ENCODE measurements around the gene FXYD4.
"Not testable (repeated sequence)": the region's sequence is repeated elsewhere in the genome, so short reads cannot be mapped to it uniquely, and the experiment has no call there.

The FXYD4 gene

GRCh38 chr10:43371418-43371817 lies at the start of gene FXYD4:
FXYD4 (plus strand) TSS chr10:43371636; CDS start chr10:43373747, 2,111 bp downstream.
- no peak for FAIRE-seq

- no peak for FAIRE-seq
These were observed 49.1 kb upstream of the FXYD4 start for GRCh38 chr10:43322331-43322730.

- FAIRE-seq: no peak
These were observed 48.7 kb upstream of the FXYD4 start for GRCh38 chr10:43322769-43323168.

DNA sequence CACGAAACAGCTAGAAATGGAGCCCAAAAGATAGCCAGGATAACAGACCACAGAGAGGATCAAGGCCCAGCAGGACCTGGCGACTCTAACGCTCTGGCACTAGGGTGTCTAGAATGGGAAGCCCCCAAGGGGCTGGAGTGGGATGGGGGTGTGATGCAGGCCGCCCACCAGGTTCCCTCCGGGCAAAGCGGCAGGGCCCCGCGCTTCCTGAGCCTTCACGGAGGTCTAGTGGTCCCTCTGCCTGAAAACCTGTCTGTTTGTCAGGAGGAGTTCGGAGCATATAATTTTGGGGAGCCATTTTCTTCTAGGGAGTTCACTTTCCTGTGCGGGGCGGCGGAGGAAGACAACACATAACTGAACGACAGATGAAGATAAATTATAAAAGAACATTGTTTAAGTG lies 48.2 kb upstream of the FXYD4 start:
- no peak for FAIRE-seq

GRCh38 chr10:43324876-43325275 lies 46.6 kb upstream of the FXYD4 start:
- no peak for FAIRE-seq

GRCh38 chr10:43327171-43327570 lies 44.3 kb upstream of the FXYD4 start:
- FAIRE-seq: no peak

- FAIRE-seq: no peak
These were observed 43.5 kb upstream of the FXYD4 start for GRCh38 chr10:43327986-43328385.

- FAIRE-seq: not testable (repeated sequence)
These were observed 42.6 kb upstream of the FXYD4 start for GRCh38 chr10:43328810-43329209.

DNA sequence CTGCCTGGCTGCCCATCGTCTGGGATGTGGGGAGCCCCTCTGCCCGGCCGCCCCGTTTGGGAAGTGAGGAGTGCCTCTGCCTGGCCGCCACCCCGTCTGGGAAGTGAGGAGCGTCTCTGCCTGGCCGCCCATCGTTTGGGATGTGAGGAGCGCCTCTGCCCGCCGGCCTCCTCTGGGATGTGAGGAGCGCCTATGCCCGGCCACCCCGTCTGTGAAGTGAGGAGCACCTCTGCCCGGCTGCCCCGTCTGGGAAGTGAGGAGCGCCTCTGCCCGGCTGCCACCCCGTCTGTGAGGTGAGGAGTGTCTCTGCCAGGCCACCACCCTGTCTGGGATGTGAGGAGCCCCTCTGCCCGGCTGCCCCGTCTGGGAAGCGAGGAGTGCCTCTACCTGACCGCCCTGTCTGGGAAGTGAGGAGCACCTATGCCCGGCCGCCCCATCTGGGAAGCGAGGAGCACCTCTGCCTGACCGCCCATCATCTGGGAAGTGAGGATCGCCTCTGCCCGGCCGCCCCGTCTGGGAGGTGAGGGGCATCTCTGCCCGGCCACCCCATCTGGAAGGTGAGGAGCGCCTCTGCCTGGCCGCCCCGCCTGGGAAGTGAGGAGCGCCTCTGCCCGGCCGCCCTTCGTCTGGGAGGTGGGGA lies 42.1 kb upstream of the FXYD4 start:
- not testable (repeated sequence) for FAIRE-seq

DNA sequence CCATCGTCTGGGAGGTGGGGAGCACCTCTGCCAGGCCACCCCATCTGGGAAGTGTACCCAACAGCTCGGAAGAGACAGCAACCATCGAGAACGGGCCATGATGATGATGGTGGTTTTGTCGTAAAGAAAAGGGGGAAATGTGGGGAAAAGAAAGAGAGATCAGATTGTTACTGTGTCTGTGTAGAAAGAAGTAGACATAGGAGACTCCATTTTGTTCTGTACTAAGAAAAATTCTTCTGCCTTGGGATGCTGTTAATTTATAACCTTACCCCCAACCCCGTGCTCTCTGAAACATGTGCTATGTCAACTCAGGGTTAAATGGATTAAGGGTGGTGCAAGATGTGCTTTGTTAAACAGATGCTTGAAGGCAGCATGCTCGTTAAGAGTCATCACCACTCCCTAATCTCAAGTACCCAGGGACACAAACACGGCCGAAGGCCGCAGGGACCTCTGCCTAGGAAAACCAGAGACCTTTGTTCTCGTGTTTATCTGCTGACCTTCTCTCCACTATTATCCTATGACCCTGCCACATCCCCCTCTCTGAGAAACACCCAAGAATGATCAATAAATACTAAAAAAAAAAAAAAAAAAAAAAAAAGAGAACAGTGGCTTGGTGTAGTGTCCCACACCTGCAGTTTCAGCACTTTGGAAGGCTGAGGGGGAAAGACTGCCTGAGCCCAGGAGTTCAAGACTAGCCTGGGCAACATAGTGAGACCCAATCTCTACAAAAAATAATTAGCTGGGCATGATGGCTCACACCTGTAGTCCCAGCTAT lies 41.2 kb upstream of the FXYD4 start:
- not testable (repeated sequence) for FAIRE-seq

GRCh38 chr10:43330824-43331127 lies 40.7 kb upstream of the FXYD4 start:
- FAIRE-seq: not testable (repeated sequence)

DNA sequence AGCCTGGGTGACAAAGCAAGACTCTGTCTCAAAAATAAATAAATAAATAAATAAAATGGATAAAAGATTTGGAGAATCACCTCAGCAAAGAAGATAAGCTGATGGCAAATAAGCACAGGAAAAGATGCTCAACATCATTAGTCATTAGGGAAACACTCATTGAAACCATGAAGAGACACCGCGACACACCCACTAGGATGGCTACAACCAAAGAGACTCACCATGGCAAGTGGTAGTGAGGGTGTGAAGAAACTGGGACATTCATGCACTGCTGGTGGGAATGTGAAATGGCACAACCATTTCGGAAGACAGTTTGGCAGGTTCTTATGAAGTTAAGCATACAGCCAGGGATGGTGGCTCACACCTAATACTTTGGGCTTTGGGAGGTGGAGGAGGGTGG lies 37.8 kb upstream of the FXYD4 start:
- no peak for FAIRE-seq

DNA sequence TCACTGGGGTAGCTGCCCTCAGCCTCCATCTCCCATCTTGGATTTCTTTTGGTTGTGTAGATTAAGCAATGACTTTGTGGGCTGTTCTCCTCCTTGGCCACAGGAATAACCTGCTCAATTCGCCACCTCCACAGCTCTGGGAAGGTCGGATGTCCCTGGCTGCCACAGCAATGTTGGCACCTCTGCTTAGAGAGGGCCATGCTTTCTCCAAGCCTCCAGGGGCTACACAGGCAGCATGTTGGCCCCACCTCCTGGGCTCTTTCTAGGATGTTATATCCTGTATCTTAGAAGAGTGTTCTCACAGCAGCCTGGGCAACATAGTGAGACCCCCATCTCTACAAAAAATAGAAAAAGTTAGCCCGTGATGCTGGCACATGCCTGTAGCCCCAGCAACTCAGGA lies 35.4 kb upstream of the FXYD4 start:
- no peak for FAIRE-seq

- no peak for FAIRE-seq
These were observed 34.7 kb upstream of the FXYD4 start for GRCh38 chr10:43336641-43337318.

DNA sequence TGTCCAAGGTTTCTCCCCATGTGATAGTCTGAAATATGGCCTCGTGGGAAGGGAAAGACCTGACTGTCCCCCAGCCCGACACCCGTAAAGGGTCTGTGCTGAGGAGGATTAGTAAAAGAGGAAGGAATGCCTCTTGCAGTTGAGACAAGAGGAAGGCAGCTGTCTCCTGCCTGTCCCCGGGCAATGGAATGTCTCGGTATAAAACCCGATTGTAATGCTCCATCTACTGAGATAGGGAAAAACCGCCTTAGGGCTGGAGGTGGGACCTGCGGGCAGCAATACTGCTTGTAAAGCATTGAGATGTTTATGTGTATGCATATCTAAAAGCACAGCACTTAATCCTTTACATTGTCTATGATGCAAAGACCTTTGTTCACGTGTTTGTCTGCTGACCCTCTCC lies 33.9 kb upstream of the FXYD4 start:
- not testable (repeated sequence) for FAIRE-seq

GRCh38 chr10:43338117-43338516 lies 33.3 kb upstream of the FXYD4 start:
- no peak for FAIRE-seq

- FAIRE-seq: no peak
These were observed 32.3 kb upstream of the FXYD4 start for GRCh38 chr10:43339136-43339535.

GRCh38 chr10:43340101-43340500 lies 31.3 kb upstream of the FXYD4 start:
- FAIRE-seq: no peak

GRCh38 chr10:43340619-43341018 lies 30.8 kb upstream of the FXYD4 start:
- no peak for FAIRE-seq

- no peak for FAIRE-seq
These were observed 30.0 kb upstream of the FXYD4 start for GRCh38 chr10:43341450-43341849.

DNA sequence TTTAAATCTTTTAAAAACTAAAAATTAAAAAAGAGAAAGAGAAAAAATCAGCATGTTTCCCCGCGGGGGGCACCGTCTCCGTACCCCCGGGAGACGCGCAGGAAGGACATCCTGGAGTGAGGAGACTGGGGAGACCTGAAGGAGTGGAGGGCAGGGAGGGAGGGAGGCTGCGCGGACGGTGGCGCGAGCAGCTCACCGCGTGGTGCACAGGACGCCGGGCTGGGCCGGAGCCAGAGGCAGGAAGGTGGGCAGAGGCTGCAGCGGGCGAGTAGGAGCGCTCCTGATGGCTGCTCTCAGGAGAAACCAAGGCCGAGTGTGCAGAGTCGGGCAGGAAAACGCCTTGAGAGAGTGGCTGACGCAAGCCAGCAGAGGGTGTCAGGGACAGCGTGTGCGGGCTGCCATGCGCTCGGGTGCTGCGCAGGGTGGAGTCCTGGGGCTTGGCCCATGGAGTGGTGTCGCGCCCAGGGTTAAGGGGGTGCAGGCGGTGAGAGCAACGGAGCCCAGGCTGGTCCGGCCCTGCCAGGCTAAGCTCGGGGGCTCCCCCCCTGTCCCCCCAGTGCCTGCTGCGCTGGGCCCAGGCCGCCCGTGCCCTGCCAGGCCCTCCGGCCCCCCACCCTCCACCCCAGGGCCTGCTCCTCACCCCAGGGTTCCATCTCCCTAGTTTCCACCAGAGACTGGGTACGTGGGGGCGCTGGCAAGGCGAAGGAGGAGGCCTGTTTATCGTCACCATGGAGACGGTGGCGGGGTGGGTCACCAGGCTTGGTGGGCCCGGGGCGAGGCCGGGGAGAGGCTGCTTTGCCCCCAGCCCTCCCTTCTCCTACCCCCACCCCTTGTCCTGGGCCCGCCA lies 28.9 kb upstream of the FXYD4 start:
- no peak for FAIRE-seq

- FAIRE-seq: no peak
These were observed 28.3 kb upstream of the FXYD4 start for GRCh38 chr10:43343126-43343525.

GRCh38 chr10:43344051-43344450 lies 27.4 kb upstream of the FXYD4 start:
- no peak for FAIRE-seq
